GM11168 (cell line): Measurements from ENCODE around the gene RAPGEF1.

Experiments used
- in situ Hi-C: fragments of 300-500 bp; cut with MboI; formaldehyde crosslinking; loops from one replicate; pipeline ENCODE4 v1.12.0; 2022; ENCODE audit warnings: low sequenced_read_pairs; ENCODE audit not compliant: unreplicated experiment

The RAPGEF1 gene

DNA sequence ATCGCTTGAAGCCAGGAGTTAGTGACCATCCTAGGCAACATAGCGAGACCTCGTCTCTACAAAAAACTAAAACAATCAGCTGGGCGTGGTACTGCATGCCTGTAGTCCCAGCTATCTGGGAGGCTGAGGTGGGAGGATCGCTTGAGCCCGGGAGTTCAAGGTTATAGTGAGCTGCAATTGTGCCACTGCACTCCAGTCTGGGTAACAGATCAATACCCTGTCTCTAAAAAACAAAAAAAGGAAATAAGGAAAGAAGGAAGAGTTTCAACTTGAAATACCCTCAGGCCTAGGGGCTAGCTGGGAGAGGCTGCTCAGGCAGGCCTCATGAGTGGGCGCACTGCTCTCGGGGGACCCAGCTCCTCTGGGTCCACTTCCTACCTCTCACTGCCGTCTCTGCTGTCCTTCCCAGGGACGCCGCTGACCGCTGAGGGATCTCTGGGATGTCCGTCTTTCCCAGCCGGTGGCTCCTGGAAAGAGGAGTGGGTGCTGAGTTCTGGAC, 138.1 kb downstream of the RAPGEF1 start:
- in situ Hi-C loops, result no loop called here

DNA sequence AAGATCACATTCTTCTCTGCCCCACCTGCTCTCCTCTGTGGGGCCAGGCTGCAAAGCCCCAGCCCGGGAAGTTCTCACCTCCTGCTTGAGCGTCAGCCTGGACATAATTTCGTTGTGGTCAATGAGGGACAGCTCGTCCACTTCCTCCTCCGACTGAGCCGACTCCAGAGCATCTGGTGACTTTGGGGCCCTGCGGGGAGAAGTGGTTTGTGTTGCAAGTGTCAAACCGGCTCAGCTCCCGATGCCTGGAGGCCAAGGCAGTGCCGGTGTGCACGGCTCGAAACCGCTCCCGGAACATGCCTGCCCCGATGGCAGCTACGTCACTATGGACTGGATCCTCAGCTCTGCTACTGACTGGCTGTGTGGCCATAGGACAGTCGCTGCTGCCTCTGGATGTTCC, 141.8 kb downstream of the RAPGEF1 start:
- in situ Hi-C loops, result no loop called here

DNA sequence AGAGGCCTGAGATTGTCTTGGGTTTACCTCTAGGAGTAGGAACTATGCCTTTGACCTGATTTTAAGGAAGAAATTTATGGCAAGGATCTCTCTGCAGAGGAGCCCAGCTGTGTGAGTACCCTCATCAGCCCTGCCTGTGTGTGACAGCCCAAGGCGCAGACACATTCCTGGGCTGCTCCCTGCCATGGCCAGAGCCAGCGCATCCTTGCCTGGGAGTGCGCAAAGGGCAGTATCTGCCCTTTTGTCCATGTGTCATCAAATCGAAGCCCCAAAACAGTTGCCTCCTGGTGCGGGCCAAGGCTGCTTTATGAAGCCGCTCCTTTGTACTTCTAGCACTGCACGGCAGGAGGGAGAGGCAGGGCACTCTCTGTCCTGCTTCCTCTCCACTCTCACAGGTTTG, 142.6 kb downstream of the RAPGEF1 start:
- in situ Hi-C loops, result no loop called here

DNA sequence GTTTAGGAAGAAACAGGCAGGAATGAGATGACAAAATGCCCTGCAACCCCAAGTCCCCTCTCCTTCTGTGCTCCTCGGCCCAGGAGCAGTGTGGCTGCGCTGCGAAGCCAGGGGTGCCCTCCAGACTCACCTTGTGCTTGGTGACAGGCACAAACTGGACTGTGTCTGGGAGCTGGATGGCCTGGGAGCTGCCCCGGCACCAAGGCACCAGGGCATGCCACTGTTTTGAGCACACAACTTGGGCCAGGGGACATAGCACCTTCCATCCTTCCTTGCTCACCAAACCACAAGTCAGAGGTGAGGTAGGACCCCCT, 143.5 kb downstream of the RAPGEF1 start:
- in situ Hi-C loops, result no loop called here

DNA sequence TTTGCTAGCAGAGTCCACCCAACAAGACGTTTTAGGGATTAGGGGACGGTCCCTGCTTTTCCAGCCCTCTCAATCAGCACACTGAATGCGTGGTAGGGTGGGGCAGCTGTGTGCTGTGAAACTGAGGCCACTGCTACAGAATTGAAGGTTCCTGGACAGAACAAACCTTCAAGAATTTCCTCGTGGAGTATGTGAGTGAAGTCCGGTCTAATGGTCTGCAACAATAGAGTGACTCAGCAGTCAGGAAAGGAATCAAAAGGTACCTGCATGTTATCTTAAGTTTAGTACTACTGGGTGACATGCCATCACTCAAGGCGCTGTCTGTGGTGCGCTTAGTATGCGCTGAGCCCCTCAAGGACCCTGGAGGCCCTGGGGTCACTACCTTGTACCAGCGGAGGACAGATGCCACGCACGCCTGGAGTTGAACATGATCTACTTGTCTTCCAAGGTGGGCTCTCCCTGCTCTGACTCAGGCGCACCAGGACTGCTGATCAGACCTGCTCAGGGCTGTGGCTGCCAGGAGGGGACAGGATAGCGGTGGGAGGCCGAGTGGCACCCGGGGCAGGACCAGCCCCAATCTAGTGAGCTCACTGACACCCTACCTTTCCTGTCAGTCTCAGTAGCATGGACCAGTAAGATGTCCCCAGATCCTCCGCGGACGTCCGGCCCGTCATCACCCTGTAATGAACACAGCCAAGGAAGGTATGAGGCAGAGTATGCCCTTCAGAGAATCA, 144.0 kb downstream of the RAPGEF1 start:
- in situ Hi-C loops, result no loop called here

DNA sequence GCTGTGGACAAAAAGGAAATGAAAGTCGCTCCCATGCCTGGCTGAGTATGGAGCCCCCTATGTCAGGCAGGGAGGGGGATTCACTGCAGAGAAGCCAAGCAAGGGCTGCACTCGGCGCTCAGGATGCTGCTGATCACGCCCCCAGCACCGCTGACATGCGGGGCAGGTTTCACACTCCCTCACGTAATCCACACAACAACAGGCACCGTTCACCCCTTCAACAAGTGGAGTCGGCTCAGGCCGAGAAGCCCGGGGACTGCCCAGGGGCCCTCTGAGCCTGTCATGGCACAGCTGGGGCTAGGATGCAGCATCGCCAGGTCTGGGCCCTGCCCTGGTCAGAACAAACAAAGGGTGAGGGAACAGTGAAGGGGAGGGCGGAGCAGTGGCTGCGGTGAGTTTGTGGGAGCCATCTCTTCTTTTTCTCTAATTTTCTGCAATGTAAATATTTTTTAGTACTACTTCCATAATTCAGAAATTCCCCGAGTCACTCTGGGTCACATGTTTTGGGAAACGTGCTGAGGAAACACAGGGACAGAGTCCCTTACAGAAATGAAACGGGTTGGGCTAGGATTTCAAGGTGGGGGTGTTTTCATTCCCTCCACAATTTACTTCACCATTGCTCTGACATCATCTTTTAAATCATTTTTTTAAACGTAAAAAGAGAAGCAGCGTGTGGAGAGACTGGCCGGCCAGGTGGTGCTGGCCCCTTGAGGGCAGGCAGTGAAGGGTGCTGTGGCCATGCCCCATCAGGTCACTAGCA, 144.8 kb downstream of the RAPGEF1 start:
- in situ Hi-C loops, result loop anchor here (5.0 kb wide), 1 partner anchor 147 kb away; the partner anchor contains the start of gene RAPGEF1

DNA sequence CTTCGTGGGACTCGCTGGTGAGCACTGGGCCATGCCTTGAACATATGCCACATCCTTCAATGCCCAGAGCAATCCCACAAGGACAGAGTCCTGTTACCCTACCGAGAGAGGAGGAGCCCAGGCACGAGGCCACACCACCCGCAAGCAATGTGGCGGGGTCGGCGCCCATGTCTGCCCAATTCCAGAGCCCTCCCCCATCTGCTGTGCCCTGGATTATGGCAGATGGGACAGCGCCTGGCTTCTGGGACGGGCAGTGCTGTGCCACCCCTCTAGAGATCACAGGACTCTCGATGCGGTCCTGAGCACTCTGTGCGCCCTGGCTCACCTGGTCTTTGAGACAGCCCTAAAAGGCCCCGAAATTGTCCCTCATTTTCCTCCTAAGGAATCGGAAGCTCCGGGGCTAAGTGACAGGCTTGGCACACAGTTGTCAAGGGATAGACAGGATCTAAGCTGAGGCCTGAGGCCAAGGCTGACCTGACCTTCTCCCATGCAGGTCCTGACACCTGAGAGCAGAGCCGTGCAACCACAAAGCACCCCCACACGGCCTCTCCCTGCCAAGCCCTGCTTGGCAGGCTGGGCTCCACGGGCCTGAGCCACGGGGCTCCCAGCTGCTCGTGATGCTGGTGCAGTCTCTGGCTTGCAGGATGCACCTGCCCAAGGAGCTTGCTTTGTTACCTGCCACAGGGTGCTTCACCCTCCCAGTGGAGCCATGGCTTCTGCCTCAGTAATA, 145.8 kb downstream of the RAPGEF1 start:
- in situ Hi-C loops, result loop anchor here (5.0 kb wide), 1 partner anchor 148 kb away; the partner anchor contains the start of gene RAPGEF1

DNA sequence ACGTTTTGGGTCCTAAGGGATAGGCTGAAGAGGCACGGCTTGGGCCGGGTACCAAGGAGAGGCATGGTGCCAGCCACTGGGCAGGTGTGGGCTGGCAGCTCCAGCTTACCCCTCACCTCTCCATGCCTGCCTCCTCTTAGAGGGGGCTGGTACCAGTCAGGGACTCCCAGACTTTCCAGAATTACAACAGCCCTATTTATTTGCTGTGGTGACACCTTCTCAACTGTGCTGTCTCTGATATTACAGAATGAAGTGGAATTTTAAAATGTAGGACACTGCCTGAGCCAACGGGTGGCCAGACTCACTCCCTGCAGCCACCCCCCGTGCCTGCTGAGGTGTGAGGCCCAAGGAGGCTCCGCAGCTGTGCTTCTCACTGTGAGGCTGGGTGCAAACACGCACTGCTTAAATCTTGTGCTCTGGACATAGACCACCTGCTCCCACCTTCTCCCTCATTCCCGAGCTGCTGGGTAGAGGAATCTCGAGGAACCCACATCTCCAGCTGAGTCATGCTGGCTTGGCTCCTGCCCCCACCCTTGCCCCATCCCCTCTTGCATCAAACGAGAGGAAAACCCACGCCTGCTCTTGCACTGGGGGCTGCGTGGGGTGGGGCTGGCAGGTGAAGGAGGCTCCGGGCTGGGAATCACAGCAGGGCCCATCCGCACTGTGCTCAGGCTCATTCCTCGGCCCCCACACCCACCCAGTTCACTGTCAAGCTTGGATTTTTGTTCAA, 146.6 kb downstream of the RAPGEF1 start:
- in situ Hi-C loops, result loop anchor here (5.0 kb wide), 1 partner anchor 149 kb away; the partner anchor contains the start of gene RAPGEF1

DNA sequence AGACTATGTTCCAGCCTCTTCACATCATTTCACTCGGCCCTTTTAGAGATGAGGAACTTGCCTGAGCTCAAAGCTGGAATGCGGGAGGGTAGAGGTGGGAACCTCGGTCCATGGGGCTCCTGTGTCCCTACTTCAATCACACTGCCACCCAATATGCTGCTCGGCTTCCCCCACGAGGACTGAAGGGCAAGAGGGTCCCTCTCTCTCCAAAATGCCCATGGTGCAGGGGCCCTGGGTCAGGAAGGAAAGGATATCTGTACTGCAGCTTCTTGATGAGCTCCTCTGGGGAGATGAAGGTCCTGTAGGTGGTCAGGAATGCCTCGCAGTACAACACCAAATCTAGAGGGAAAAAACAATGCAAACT, 148.0 kb downstream of the RAPGEF1 start:
- in situ Hi-C loops, result loop anchor here (5.0 kb wide), 1 partner anchor 150 kb away; the partner anchor contains the start of gene RAPGEF1

DNA sequence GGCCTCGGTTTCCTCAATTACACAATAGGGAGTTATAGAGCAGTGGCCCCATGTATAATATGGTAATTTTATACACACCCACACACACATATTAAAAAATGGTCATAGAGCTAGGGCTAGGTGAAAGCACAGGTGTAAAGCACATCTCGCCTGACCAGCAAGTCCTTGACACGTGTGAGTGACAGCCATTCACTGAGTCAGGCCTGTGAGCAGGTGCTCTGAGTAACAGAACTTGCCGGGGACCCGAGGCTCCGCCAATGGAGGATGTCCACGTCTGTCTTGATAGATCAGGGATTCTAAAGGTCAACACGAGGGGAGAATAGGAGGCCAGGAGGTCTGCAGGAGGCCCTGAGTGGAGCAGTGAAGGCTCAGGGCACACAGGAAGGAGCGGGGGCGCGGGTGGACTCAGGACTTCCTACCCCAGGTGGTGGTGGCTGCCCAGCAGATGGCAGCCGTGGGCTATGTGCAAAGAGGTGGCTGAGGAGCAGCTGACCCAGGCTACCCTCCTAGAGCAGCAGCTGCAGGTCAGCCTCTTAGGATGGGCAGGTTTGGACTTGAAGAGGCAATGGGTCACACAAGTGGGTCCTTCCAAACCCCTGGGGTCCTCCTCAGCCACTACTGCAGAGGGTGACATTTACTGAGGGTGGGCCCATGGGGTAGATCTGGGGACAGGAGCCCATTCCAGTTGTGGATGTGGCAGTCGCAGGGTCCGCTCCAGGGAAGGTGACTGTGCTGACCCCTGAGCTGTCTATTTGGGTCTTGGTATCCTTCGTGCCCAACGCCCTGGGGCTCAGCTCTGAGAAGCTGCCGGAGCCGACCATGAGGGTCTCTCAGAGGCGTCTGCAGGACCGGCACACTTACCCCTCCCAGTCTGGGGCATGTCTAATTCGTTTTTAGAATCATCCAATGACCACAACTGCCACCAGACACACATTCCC, 148.7 kb downstream of the RAPGEF1 start:
- in situ Hi-C loops, result loop anchor here (5.0 kb wide), 1 partner anchor 151 kb away; the partner anchor contains the start of gene RAPGEF1

DNA sequence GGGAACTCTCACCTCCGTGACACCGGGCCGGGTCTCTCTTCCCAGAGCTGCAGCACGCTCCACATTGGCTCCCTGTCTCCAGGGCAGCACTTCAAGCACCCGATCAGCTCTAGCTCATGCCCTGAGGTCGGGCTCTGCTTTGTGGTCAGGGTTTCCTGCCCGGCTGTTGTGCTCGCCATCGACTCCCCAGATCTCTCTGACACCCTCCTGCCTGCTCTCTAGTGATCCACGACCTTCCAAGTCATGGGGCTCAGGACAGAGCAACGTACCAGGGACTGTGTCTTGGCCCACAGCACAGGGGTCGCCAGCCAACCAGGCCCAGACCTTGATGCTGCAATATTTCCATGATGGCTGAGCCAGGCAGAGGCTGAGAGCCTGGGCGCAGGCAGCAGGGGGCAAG, 149.4 kb downstream of the RAPGEF1 start:
- in situ Hi-C loops, result loop anchor here (5.0 kb wide), 1 partner anchor 152 kb away; the partner anchor contains the start of gene RAPGEF1

DNA sequence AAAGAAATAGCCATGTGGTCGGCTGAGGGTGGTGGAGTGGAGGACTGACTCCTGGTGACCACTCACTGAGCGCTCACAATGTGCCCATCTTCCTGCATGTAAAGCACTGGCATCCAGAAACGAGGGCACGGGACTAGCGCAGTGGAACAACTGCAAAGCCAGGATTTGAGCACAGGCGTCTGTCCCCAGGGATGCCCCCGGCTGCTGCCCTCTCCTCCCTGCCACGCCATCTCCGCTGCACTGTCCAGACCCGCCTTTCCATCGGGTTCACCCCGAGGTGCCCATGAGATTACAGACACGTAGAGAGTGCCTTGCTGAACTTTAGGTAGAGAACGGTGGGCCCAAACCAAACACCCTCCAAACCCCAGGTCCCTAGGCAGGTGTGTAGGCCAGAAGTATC, 149.9 kb downstream of the RAPGEF1 start:
- in situ Hi-C loops, result loop anchor here (5.0 kb wide), 1 partner anchor 152 kb away; the partner anchor contains the start of gene RAPGEF1

DNA sequence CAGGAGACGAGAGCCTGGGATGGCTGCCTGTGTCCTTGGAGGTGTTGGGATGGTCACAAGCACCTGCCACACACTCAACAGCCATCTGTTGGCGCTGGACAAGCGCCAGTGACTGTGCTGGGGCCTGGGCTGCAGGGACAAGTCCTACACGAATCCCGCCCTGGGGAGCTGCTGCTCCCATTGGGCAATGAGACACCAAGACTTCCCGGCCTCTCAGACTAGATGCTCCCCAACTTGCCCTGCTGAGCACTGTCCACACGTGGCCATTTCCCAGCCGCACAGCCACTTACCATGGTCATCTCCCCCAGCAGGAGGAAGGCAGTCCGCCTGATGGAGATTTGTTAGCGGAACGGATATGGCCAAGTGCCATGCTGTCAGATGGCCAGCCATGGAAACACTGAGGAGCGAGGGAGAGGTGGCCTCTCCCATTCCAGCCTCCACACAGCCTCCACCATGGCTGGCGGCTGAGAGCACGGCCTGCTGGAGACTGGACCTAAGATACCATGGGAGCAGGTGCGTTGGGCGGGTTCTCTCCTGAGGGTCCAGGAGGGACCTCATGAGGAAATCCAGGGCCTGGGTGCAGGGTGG, 150.7 kb downstream of the RAPGEF1 start:
- in situ Hi-C loops, result no loop called here

DNA sequence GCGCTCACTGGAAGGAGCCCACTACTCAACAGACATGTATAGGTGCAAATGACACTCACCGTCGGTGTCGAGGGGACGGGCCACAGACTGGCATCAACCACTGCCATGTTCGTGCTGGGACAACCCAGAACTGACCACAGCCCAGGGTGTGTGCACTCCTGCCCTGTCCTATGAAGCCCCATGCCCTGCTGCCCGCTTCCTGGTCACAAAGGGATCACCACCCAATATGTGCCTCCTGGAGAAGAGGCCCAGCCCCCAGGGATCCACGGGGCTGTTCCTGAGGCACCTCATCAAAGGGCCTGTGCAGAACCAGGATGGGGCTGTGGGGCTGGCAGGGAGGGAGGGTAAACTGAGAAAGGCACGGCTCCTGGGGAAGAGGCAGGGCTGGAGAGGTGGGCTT, 151.5 kb downstream of the RAPGEF1 start:
- in situ Hi-C loops, result no loop called here

DNA sequence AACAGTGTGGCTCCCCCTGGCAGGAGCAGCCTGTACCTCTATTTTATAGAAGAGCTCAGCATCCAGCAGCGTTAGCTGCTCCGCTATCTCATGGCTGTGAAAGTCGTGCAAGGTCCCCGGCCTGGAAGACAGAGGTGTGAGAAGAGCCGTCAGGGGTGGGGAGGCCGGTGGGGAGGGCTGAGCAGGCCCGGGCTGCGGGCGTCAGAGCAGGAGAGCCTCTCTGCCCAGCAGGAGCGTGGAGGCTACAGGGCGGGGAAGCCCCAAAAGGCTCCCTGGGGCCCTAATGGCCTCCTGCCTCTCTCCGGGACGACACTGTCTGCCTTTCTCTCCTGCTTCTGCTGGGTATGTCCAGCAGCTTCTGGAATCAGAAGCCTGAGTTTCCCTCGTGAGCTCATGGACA, 152.0 kb downstream of the RAPGEF1 start:
- in situ Hi-C loops, result no loop called here

DNA sequence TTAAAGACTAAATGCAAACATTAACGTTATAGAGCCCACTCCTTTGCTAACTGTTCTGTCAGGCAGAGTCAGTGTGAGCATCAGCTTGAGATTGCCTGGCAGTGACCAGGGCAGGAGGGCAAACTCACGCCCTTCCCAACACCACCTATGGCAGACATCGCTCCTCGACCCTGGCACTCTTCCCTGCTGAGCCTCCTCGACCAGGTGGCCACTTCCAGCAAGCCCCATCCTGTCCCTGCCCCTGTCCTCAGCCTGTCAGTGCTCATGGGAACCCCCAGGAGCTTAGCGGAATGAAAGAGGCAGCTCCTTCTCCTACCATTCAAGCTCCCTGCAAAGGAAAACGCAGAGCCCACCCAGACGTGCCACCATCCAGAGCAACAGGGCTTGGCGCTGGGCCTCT, 152.5 kb downstream of the RAPGEF1 start:
- in situ Hi-C loops, result no loop called here

DNA sequence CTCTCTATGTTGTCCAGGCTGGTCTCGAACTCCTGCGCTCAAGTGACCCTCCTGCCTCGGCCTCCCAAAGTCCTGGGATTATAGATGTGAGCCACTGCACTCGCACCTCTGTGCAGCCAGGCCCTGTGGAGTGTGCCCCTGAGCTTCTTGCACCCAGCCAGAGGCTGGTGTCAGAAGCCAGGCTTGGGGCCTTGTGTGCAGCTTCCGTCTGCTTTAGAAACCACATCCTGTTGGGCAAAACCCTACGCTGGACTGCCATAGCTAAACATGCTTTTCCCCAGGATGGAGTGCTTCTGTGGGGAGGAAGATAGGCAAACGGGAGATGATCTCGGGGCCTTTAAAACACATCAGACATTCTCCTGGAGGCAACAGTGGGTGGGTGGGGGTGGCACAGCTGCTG, 154.5 kb downstream of the RAPGEF1 start:
- in situ Hi-C loops, result no loop called here

DNA sequence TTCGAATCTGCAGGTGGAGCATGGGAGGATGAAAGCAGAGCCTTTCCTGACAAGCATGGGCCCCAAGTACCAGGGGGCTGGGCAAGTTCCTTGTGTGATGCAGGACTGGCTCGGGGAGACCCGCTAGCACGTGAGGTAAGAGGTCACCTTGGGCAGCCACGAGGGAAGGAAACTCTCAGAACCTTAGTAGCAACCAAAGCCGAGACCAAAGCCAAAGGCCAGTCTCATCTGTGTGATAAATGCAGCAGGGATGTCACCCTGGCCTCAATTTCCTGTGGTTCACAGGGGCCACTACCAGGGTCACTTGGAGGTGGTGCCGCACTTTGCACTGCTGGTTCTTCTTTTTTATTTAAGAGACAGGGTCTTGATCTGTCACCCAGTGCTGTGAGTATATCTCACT, 155.0 kb downstream of the RAPGEF1 start:
- in situ Hi-C loops, result no loop called here
